Suprapubic skin (tissue), 4 donors: Measurements from ENCODE around the gene CCNF.

Source experiments
- CTCF ChIP-seq, 2 donors: fragments of 200-600 bp in 1 of 2; fragments of 450-650 bp in 1 of 2; sonication (generic) in 1 of 2; IDR thresholded peaks; one replicate each; pipeline ENCODE4 v1.5.1; 2016 to 2019; ENCODE audit warnings: antibody characterized with exemption in 2 of 2, mild to moderate bottlenecking in 1 of 2, moderate library complexity in 1 of 2
- EP300 ChIP-seq: sonication (generic); formaldehyde crosslinking; IDR thresholded peaks from one replicate; pipeline ENCODE4 v1.6.1; 2017; ENCODE audit warnings: antibody characterized with exemption
- POLR2A ChIP-seq, 2 donors: fragments of 450-650 bp; IDR thresholded peaks; one replicate each; pipeline ENCODE4 v1.6.1; 2017; ENCODE audit warnings: antibody characterized with exemption in 2 of 2, mild to moderate bottlenecking in 2 of 2, moderate library complexity in 2 of 2
- POLR2AphosphoS5 ChIP-seq, 3 donors: sonication (generic); formaldehyde crosslinking; IDR thresholded peaks; one replicate each; pipeline ENCODE4 v1.6.1; 2017; ENCODE audit warnings: antibody characterized with exemption in 3 of 3

GRCh38 chr16:2452650-2453049 lies 23.4 kb downstream of the CCNF start:
- no peak for TF ChIP-seq POLR2A (IDR thresholded peaks at IDR 0.05)
- no peak for TF ChIP-seq CTCF (IDR thresholded peaks at IDR 0.05)
- TF ChIP-seq POLR2AphosphoS5 (IDR thresholded peaks at IDR 0.05) = no peak
- no peak for TF ChIP-seq EP300
